GM08714 (cell line): ENCODE results near the gene DDX3Y.

ENCODE experiments used
- H3K4me3 ChIP-seq: fragments of 200-500 bp; sonication (Bioruptor generic); 2 replicates; pipeline ENCODE4 v1.5.1; 2014; ENCODE audit warnings: mild to moderate bottlenecking, low read length, inconsistent platforms
- ZNF274 ChIP-seq: IDR thresholded peaks from 2 replicates; pipeline ENCODE4 v1.6.1; 2012; ENCODE audit warnings: mild to moderate bottlenecking, low read depth, low read length

Gene DDX3Y

GRCh38 chrY:12904618-12905516, at the start of gene DDX3Y:
Gene DDX3Y (plus strand): TSS chrY:12904868. CDS start chrY:12904937, 69 bp downstream.
- no peak for TF ChIP-seq ZNF274
- H3K4me3 ChIP-seq, result no peak within 1 kb of the TSS

- TF ChIP-seq ZNF274, result no peak
- H3K4me3 ChIP-seq, result no peak overlapping the region
Measured at GRCh38 chrY:12855791-12856275, 48.8 kb upstream of the DDX3Y start.

- no peak overlapping the region for H3K4me3 ChIP-seq
- TF ChIP-seq ZNF274, result no peak
Measured at GRCh38 chrY:12867960-12868359, 36.7 kb upstream of the DDX3Y start.

- no peak for TF ChIP-seq ZNF274
- H3K4me3 ChIP-seq, result no peak overlapping the region
Measured at GRCh38 chrY:12896973-12897372, 7.7 kb upstream of the DDX3Y start.

GRCh38 chrY:12898604-12899003, 6.1 kb upstream of the DDX3Y start:
- no peak for TF ChIP-seq ZNF274

GRCh38 chrY:12905517-12905872, 827 bp downstream of the DDX3Y start:
- no peak overlapping the region for H3K4me3 ChIP-seq

More at GRCh38 chrY:12898604-12899003, 6.1 kb upstream of the DDX3Y start:
- H3K4me3 ChIP-seq, result no peak overlapping the region

GRCh38 chrY:12905895-12906294, 1.2 kb downstream of the DDX3Y start:
- TF ChIP-seq ZNF274, result no peak
- no peak overlapping the region for H3K4me3 ChIP-seq

More at GRCh38 chrY:12905517-12905872, 827 bp downstream of the DDX3Y start:
- TF ChIP-seq ZNF274, result no peak

- no peak for TF ChIP-seq ZNF274
- H3K4me3 ChIP-seq, result no peak overlapping the region
Measured at GRCh38 chrY:12913541-12913940, 8.9 kb downstream of the DDX3Y start.

GRCh38 chrY:12928043-12928442, 23.4 kb downstream of the DDX3Y start:
- no peak overlapping the region for H3K4me3 ChIP-seq
- no peak for TF ChIP-seq ZNF274

GRCh38 chrY:12941725-12942687, 37.3 kb downstream of the DDX3Y start:
- H3K4me3 ChIP-seq, result no peak overlapping the region
- TF ChIP-seq ZNF274, result no peak
